ENCODE results near the gene CHST9.
"Not testable (repeated sequence)": the region's sequence is repeated elsewhere in the genome, so short reads cannot be mapped to it uniquely, and the experiment has no call there.

CHST9 gene

DNA sequence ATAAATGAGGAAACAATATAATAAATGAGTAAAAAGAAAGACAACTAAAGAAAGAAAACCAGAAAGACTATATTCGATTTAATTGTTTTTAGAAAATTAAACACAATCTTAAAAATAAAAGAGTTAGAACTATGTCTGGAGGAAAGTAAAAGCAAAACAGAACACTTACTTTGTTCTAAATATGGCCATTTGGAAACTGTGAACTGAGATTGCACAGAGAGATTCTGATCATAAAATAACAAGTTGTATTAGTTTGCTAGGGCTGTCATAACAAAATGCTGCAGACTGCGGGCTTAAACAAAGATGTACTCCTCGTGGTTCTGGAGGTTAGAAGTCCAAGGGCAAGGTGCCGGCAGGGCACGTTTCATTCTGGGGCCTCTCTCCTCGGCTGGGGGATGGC is 191.5 kb downstream of the CHST9 start:
- no peak for DNase-seq

DNA sequence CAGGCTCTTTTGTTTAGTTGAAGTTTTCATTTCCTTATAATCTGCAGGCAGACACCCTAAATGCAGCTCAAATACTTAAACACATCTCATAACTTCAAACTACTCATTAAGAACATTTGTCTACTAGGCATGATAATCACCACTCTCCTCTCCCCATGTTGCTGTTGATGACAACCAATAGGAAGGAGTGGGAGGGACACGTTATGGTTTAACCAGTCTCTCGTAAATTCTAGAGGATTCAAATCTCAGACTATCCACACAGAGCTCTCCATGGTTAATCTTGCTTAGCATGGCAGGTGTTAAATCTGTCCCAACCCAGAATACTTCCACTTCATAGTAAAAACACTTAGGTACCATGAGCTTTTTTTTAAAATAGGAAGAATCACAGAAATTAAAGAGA is 192.2 kb downstream of the CHST9 start:
- DNase-seq = no peak

GRCh38 chr18:26989842-26990241 is 195.3 kb downstream of the CHST9 start:
- no peak for DNase-seq

DNA sequence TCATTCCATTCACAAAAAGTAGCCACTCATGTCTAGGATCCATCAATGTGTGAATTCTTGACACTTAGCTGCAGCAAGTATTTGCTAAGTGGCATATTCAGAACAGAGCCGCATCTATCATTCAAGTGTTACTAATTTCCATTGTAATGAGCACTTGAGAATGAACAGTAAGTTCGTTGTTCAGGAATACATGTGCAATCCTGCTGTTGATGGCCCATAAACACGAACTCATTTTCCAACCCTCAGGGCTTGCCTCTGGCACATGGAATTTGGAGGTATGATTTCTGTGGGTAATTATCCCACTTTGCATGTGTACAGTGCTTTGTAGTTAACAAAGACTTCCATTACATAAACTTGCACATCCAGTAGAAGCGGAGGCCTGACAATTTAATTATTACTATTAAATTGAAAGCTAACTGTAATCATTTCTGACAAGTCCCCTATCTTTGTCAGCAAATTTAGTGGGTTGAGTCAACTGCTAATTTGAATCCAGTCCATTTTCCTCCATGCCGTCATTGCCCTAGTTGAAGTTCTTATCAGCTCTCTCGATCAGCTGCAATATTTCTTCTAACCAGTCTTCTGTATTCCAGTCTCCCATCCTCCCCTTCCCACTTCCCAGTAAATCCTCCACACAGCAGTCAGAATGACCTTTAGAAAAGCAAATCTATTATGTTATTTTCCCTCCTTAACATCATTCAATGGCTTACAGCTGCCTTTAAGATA is 203.6 kb downstream of the CHST9 start:
- DNase-seq = no peak

DNA sequence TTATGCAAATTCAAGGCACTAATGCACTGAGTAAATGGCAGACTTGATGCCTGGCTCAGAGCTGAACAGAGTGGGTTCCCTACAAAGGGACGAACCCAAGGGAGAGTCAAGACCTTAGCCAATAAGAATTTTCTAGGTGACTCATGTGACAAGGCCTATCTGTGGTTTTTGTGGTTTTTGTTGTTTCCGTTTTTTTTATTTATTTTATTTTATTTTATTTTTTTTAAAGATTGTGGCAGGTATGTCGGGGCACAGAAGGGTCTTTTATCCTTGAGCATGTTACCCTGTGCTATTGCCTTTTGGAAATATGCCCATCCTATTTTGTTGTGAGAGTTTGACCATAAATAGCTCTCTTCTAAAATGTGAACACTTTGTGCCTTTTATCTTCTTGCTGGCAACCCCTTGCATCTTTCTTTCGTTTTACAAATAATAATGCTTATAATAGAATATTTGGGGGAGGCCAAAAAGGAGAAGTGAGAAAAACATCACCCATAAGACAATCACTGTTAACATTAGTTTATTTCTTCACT is 206.2 kb downstream of the CHST9 start:
- no peak for DNase-seq

DNA sequence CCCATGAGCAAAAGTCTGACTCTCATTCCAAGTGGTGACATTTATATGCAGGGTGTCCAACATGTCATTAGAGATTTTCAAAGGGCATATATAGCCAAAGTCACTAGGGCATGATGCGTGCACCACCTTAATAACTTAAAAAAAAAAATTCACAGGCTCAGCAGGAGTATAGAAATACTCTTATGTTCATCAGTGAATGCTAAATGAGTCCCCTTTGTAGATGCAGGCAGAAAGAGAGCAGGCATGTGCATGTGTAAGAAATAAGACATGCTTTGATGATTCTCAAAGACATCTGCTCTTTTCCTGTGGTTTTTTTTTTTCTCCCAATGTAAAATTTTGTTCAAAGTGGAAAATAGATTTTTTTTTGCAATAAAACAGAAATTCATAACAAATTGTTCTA is 207.3 kb downstream of the CHST9 start:
- DNase-seq = no peak

DNA sequence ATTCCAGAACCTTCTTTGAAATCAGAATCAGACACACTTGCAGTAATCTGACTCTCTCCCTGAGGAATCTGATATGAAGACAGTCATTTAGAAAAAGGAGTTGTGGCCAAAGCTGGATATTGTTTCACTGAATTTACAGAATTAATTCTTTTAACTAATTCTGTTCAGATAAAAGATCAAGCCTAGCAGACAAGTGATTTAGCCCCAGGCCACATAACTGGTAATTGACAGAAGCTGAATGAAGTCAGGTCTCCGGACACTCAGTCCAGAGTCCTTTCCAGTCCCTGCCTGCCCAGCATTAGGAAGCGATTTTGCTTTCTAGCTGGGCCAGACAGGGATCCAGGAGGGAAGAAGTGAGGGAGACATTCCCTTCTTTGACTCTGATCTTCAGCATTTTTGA is 208.9 kb downstream of the CHST9 start:
- no peak for DNase-seq

DNA sequence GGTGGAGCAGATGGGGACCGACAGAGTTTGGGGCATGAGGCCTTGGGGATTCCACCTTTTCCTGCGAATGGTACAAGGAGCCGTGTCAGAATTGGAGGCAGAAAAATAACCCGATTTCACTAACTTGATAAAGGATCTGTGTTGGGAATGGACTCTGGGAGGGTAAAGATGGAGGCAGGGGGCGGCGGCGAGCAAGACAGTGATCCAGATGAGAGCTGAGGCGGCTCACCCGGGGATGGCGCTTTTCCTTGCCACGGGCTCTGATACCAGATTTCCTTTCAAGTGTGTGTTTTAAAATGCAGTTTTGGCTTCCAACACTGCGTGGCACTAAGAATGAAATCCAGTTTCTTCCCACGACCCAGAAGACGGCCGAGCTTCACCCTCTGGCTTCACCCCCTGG is 212.6 kb downstream of the CHST9 start:
- DNase-seq = not testable (repeated sequence)

GRCh38 chr18:26971409-26971808 is 213.7 kb downstream of the CHST9 start:
- no peak for DNase-seq

- no peak for DNase-seq
These were observed 214.5 kb downstream of the CHST9 start for GRCh38 chr18:26970637-26971036.

- DNase-seq = no peak
These were observed 219.9 kb downstream of the CHST9 start for GRCh38 chr18:26965206-26965605.

DNA sequence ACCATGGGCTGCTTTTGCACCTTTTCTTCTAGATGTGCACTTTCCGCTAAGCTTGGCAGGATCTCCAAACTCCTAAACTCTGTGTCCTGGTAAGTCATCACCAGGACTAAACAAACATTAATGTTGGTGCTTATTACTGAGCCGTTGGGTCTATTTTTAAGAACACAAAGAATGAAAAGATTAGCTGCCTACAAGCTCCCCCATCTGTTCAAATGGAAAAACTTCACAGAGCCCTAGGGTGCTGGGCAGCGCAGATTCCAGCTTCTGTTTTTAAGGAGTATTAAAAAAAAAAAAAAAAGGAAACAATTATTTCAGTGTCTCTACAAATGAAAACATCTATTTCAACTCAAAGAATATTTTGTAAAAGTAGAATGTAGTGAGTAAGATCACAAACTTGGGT is 221.8 kb downstream of the CHST9 start:
- no peak for DNase-seq

DNA sequence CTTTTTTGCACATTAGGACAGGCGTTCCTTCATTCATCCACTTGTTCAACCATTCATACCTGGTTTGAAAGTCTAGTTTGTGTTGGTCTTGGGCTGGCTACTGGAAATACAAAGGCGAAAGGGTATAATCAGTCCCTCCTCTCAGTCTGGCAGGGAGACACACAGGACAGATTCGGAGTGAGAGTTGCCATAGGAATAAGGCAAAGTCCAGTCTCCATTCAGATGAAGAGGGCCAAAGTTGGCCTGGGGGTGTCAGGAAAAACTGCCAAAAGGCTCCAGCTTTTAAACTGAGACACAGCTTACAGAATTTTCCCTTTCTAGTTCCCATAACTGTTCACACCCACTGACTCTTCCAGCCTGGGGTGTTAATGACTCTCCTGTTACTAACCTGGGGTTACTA is 223.3 kb downstream of the CHST9 start:
- no peak for DNase-seq

DNA sequence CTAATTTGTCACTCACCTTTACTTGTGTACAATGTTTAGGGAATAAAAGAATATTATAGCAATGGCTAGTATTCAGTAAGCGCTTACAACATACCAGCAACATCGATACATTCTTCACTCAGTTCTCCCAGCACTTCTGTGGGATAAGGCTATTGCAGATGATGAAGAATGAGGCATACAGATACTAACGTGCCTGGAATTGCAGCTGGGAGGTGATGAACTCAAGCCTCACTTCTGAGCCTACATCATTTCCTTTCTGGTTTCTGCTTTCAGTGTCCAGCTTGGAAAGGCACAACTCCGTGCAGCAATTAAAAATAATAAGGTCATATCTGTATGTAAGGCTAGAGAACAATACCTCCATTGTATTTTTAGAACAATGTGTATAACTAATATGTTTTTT is 224.2 kb downstream of the CHST9 start:
- DNase-seq = no peak

DNA sequence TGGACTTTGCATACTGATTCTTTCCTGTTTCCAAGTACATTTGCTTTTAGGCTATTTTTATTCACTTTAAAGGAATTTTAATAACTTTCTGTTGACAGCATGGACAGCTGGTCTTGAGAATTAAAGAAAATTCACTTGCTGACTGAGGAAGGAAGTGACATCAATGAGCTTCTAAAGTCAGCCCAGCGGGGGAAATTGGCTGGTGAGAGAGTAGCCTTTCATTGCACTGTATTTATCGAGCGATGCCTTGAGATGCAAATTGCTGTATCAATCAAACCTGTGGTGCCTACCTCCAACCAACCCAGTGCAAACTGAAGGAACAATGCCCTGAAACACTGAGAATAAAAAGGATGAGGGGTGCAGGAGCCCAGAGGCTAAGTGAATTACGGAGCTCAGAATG is 228.2 kb downstream of the CHST9 start:
- no peak for DNase-seq

DNA sequence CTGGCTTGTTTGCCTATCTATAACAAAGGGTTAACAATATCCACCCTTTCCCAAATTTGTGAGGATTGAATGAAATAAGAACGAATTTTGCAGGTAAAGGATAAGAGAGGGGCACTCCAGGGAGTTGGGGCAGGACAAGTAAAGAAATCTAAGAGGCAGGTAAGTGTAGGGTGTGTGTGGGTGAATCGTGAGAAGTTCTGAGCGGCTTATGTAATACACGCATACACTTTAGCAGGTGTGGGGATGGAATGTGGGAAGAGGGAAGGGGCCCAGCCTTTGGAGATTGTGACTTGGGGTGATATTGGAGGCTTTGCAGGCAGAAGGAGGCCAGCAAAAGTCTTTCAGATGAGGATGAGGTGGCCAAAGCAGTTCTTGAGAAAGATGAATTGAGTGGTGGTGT is 236.4 kb downstream of the CHST9 start:
- DNase-seq = no peak

- no peak for DNase-seq
These were observed 241.2 kb downstream of the CHST9 start for GRCh38 chr18:26943906-26944305.

DNA sequence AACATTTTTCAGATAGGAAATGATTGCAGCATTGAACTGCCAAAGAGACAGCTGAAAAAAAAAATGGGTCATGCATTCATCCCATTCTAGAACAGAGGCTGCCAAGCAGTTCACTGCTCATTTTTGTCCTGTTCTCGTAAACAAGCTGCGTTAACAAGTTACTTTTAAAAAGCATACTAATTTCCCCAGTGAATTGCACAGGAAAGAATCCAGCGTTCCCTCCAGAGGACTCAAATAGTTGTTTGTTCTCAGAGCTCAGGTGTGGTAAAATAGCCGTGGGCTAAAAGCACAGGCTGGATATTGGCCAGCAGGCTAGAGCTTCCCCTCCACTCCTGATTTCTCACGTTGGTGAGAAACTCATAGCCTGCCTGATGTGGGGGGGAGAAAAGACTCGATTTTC is 243.5 kb downstream of the CHST9 start:
- DNase-seq = no peak

DNA sequence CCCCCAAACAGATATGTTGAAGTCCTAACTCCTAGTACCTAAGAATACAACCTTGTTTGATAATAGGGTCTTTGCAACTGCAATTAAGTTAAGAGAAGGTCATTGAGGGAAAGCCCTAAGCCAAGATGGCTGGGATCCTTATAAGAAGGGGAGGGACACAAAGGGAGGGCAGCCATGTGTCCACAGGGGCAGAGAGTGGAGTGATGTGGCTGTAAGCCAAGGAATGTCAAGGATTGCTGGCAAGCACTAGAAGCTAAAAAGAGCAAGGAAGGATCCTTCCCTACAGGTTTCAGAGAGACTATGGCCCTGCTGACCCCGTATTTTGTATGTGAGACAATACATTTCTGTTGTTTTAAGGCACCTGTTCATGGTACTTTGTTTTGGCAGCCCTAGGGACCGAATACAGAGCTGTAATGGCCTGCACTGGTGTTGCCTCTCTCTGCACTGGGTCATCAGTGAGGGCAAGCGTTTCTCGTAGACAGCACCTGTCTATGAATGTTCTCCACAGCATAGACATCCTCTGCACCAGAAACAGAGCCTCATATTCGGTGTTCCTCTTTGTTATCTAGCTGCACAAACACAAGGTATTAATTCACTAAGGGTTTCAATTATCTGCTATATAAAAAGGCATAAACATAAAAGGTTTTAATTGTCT is 244.2 kb downstream of the CHST9 start:
- DNase-seq = no peak

DNA sequence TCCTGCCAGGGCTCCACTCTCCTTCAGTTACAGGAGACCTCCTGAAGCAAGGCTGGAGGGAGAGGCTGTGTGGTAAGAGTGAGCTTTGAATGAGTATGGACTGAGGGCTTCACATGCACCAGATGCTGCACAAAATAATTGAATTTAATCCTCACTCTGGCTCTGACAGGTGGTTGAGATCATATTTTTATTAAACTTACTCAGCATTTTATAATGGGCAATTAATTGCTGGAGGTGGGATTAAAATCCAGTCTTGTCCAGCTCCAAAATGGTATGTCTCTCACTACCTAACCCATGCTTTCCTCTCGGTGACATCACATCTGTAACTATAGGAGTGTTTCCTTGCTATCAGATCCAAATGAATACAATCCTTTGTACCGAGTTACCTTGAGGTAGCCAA is 253.4 kb downstream of the CHST9 start:
- no peak for DNase-seq

DNA sequence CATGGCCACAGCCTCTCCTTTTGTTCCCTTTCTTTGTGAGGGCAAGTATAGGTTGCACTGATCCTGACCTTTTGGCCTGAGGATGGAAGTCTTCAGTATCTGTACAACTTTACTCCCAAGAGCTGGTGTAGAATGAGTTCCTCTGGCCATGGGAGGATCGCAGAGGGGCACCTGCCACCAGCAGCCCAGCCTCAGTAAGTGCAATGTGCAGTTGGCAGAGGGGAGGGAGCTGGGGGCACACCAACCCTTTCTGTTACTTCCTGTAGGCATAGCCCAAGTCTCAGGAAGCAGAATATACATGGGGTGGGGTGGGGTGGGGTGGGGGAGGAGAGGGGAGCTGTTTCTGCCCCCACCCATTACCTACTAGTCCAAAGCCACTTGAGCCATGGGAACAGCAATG is 254.5 kb downstream of the CHST9 start:
- no peak for DNase-seq

GRCh38 chr18:26928670-26929313 is 256.3 kb downstream of the CHST9 start:
- DNase-seq = no peak

DNA sequence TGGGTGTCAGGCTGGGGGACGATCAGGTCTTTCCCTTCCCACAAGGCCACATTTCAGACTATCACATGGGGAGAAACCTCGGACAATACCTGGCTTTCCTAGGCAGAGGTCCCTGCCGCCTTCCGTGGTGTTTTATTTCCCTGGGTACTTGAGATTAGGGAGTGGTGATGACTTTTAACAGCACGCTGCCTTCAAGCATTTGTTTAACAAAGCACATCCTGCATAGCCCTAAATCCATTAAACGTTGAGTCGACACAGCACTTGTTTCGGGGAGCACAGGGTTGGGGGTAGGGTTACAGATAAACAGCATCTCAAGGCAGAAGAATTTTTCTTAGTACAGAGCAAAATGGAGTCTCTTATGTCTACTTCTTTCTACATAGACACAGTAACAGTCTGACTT is 257.3 kb downstream of the CHST9 start:
- DNase-seq = not testable (repeated sequence)

DNA sequence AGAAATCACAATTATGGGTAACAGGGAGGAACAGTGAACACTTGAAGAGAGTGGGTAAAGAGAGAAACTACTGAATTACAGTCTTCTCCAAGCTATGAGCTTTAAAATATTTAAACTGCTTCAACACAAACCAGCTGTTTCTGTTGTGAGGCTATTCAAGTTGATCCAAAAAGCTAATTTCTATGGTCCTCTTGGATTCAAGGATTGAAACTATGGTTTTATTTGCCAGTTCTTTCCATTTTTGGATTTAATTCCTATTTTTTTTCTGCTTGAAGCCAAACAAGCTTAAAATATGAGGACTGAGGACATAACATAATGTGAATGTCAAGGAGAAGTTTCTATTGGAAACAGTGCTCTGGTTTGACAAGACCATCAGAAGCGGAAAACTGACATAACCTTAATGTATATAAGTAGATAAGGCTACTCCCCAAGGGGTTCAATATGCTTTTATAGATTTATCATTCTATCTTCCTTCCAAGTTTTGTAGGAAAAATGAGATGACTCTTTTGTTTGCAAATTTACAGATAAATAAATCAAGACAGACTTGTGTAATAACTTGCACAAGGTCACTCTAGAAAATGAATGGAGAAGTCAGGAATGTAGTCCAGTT is 258.9 kb downstream of the CHST9 start:
- DNase-seq = no peak

All from activated naive CD4-positive, alpha-beta T cell (primary cell).